H9 (cell line): ENCODE measurements around the gene MT4. TPM values are rescaled to one million over a fixed set of nuclear protein-coding genes. Genes with fewer than 3 reads are reported as not detected.

ENCODE experiments used
- DNase-seq: peaks from one replicate; pipeline ENCODE4 v3.0.0-alpha.2; 2017
- H2AFZ ChIP-seq: one replicate; pipeline ENCODE4 v1.6.1; 2013; ENCODE audit warnings: mild to moderate bottlenecking, low read length, control low read depth, moderate library complexity
- H2AK5ac ChIP-seq: 2 replicates; pipeline ENCODE4 v1.6.1; 2013; ENCODE audit warnings: low read length, control low read depth, mixed read lengths; ENCODE audit not compliant: insufficient read length
- H2BK120ac ChIP-seq: one replicate; pipeline ENCODE4 v1.6.1; 2013; ENCODE audit warnings: low read depth, mild to moderate bottlenecking, low read length, control low read depth, inconsistent platforms; ENCODE audit not compliant: poor library complexity, severe bottlenecking
- H2BK12ac ChIP-seq: 2 replicates; pipeline ENCODE4 v1.6.1; 2013; ENCODE audit warnings: low read length, control low read depth, mixed read lengths, low read depth; ENCODE audit not compliant: insufficient read length
- H2BK15ac ChIP-seq: 2 replicates; pipeline ENCODE4 v1.6.1; 2013; ENCODE audit warnings: low read depth, low read length, control low read depth
- H2BK20ac ChIP-seq: one replicate; pipeline ENCODE4 v1.6.1; 2013; ENCODE audit warnings: low read depth, mild to moderate bottlenecking, low read length, control low read depth, inconsistent platforms; ENCODE audit not compliant: poor library complexity, severe bottlenecking
- H2BK5ac ChIP-seq: 2 replicates; pipeline ENCODE4 v1.6.1; 2013; ENCODE audit warnings: low read length, control low read depth, mixed read lengths; ENCODE audit not compliant: insufficient read length
- H3K14ac ChIP-seq: 2 replicates; pipeline ENCODE4 v1.6.1; 2013; ENCODE audit warnings: low read length, control low read depth; ENCODE audit not compliant: insufficient read depth
- H3K18ac ChIP-seq: 2 replicates; pipeline ENCODE4 v1.6.1; 2013; ENCODE audit warnings: low read depth, mild to moderate bottlenecking, mixed read lengths, low read length, control low read depth; ENCODE audit not compliant: insufficient read length
- H3K23ac ChIP-seq: 2 replicates; pipeline ENCODE4 v1.6.1; 2013; ENCODE audit warnings: low read length, control low read depth, mixed read lengths, low read depth; ENCODE audit not compliant: insufficient read length
- H3K23me2 ChIP-seq: 2 replicates; pipeline ENCODE4 v1.6.1; 2013; ENCODE audit warnings: low read depth, mild to moderate bottlenecking, mixed read lengths, low read length, control low read depth; ENCODE audit not compliant: insufficient read length, poor library complexity, severe bottlenecking
- H3K27ac ChIP-seq: 2 replicates; pipeline ENCODE4 v1.5.1; 2013; ENCODE audit warnings: low read length, control low read depth, mixed read lengths, low read depth; ENCODE audit not compliant: insufficient read length
- H3K27me3 ChIP-seq: 2 replicates; pipeline ENCODE4 v1.6.1; 2013; ENCODE audit warnings: low read length, control low read depth, inconsistent platforms; ENCODE audit not compliant: insufficient read depth
- H3K4ac ChIP-seq: 2 replicates; pipeline ENCODE4 v1.6.1; 2013; ENCODE audit warnings: low read depth, mild to moderate bottlenecking, control low read depth, inconsistent platforms, low read length, moderate library complexity
- H3K4me1 ChIP-seq: 2 replicates; pipeline ENCODE4 v1.6.1; 2013; ENCODE audit warnings: low read length, control low read depth, inconsistent platforms; ENCODE audit not compliant: insufficient read depth
- H3K4me2 ChIP-seq: 2 replicates; pipeline ENCODE4 v1.6.1; 2013; ENCODE audit warnings: low read length, control low read depth, mixed read lengths; ENCODE audit not compliant: insufficient read length, insufficient read depth
- H3K56ac ChIP-seq: 2 replicates; pipeline ENCODE4 v1.6.1; 2013; ENCODE audit warnings: low read depth, mild to moderate bottlenecking, mixed read lengths, low read length, control low read depth; ENCODE audit not compliant: insufficient read length
- H3K79me1 ChIP-seq: 2 replicates; pipeline ENCODE4 v1.6.1; 2013; ENCODE audit warnings: low read depth, mild to moderate bottlenecking, moderate library complexity, low read length, control low read depth, inconsistent platforms; ENCODE audit not compliant: insufficient read depth, poor library complexity, severe bottlenecking
- H3K79me2 ChIP-seq: 2 replicates; pipeline ENCODE4 v1.6.1; 2013; ENCODE audit warnings: low read length, control low read depth, inconsistent platforms; ENCODE audit not compliant: insufficient read depth
- H3K9ac ChIP-seq: 2 replicates; pipeline ENCODE4 v1.6.1; 2013; ENCODE audit warnings: low read length, control low read depth, mixed read lengths; ENCODE audit not compliant: insufficient read length; ENCODE audit errors: extremely low read depth
- H3K9me3 ChIP-seq: one replicate; pipeline ENCODE4 v1.6.1; 2013; ENCODE audit warnings: low read depth, low read length, inconsistent platforms; ENCODE audit not compliant: control insufficient read depth
- H3T11ph ChIP-seq: one replicate; pipeline ENCODE4 v1.6.1; 2013; ENCODE audit warnings: mild to moderate bottlenecking, low read length, control low read depth, inconsistent platforms
- H4K20me1 ChIP-seq: one replicate; pipeline ENCODE4 v1.6.1; 2013; ENCODE audit not compliant: control insufficient read depth, insufficient read length, insufficient read depth
- H4K5ac ChIP-seq: 2 replicates; pipeline ENCODE4 v1.6.1; 2013; ENCODE audit warnings: low read depth, mild to moderate bottlenecking, mixed read lengths, low read length, control low read depth; ENCODE audit not compliant: insufficient read length
- H4K8ac ChIP-seq: replicated peaks from 2 replicates; pipeline ENCODE4 v1.6.1; 2013; ENCODE audit warnings: low read length, control low read depth, mixed read lengths, low read depth; ENCODE audit not compliant: insufficient read length
- H4K91ac ChIP-seq: 2 replicates; pipeline ENCODE4 v1.6.1; 2013; ENCODE audit warnings: low read depth, mild to moderate bottlenecking, moderate library complexity, mixed read lengths, low read length, control low read depth; ENCODE audit not compliant: insufficient read length
- H3K27ac Mint-ChIP-seq, 3 experiments: 2 replicates in 2 of 3; 3 replicates in 1 of 3; pipeline ENCODE4 v1.8.0; 2020 to 2021; ENCODE audit warnings: mixed read lengths in 3 of 3, mild to moderate bottlenecking in 1 of 3, moderate library complexity in 1 of 3
- H3K27me3 Mint-ChIP-seq: 2 replicates; pipeline ENCODE4 v1.8.0; 2021; ENCODE audit warnings: low read depth, mild to moderate bottlenecking, moderate library complexity, mixed read lengths
- H3K36me3 Mint-ChIP-seq, 3 experiments: 2 replicates in 2 of 3; 3 replicates in 1 of 3; pipeline ENCODE4 v1.8.0; 2020 to 2021; ENCODE audit warnings: low read depth in 3 of 3, mixed read lengths in 3 of 3; ENCODE audit not compliant: insufficient read depth in 1 of 3
- H3K4me1 Mint-ChIP-seq, 2 experiments: 2 replicates each; pipeline ENCODE4 v1.8.0; 2020; ENCODE audit warnings: mixed read lengths in 2 of 2
- H3K4me3 Mint-ChIP-seq, 2 experiments: 2 replicates in 1 of 2; 3 replicates in 1 of 2; pipeline ENCODE4 v1.8.0; 2020 to 2021; ENCODE audit warnings: mild to moderate bottlenecking in 2 of 2, mixed read lengths in 2 of 2, moderate library complexity in 1 of 2
- H3K9me3 Mint-ChIP-seq, 2 experiments: 2 replicates in 1 of 2; 3 replicates in 1 of 2; pipeline ENCODE4 v1.8.0; 2020; ENCODE audit warnings: mild to moderate bottlenecking in 2 of 2, mixed read lengths in 2 of 2, moderate library complexity in 1 of 2
- WGBS: extraction: QIAGEN DNeasy Blood & Tissue Kit; methylation state at CpG from one replicate; pipeline ENCODE4 v1.1.7; 2013; ENCODE audit warnings: missing lambda C conversion rate, low lambda C conversion rate, mixed read lengths; ENCODE audit not compliant: insufficient read length; ENCODE audit errors: extremely low coverage; 5-methylcytosine and 5-hydroxymethylcytosine counted together
- total RNA-seq: library from RNA; stranded (reverse); gene quantifications from 2 replicates; pipeline ENCODE4 v1.2.1, GENCODE V29; 2021
- TF ChIP-seq, protein P1 (sequence below): fragments of 200-600 bp; sonication (generic); conservative IDR thresholded peaks from 3 replicates; pipeline ENCODE4 v1.8.0; 2021; ENCODE audit warnings: antibody characterized with exemption, mild to moderate bottlenecking

Gene MT4
- total RNA-seq, 1 experiment from 2014 or later, result not detected

DNA sequence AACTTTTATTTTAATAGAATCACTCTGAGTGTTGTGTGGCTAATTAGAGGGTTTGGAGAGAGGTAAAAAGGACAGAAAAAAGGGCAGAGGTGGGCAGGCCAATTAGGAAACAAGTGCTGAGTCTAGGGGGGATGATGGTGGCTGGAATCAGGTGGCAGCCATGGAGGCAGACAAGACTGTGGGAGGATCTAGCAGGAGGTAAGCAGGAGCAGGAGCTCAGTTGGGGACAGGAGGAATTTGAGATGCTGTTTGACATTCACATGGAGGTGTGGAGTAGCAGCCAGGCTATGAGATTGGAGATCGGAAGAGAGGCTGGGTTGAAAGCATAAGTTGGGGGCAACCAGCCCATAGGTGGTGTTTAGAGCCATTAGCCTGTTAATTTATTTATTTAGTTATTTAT is 3.7 kb upstream of the MT4 start:
- no peak overlapping the region for H2BK15ac ChIP-seq
- no peak overlapping the region for H3K14ac ChIP-seq
- no peak overlapping the region for H3K56ac ChIP-seq
- no peaks in the 10 kb centered on the region for H3K27me3 ChIP-seq
- Mint-ChIP-seq H3K27ac (no peak overlapping the region), H3K27me3 (peaks cover 29% of the 10 kb centered on the region), H3K4me3 (no peak overlapping the region), H3K4me1 (peaks cover 0 to 3% of the 10 kb centered on the region in 2 experiments; a peak in 2 of 4 replicates), H3K9me3 (no peaks in the 10 kb centered on the region), H3K36me3 (no peaks in the 10 kb centered on the region)
- no peak overlapping the region for H3K9ac ChIP-seq
- no peaks in the 10 kb centered on the region for H3K9me3 ChIP-seq
- H2BK120ac ChIP-seq, result no peak overlapping the region
- H3K79me1 ChIP-seq, result no peaks in the 10 kb centered on the region
- H3K4ac ChIP-seq, result no peak overlapping the region
- H2BK12ac ChIP-seq, result no peak overlapping the region
- H3K27ac ChIP-seq, result no peak overlapping the region
- H3K23me2 ChIP-seq, result no peaks in the 10 kb centered on the region
- H3K4me2 ChIP-seq, result no peak overlapping the region
- no peaks in the 10 kb centered on the region for H3K79me2 ChIP-seq
- no peak for DNase-seq
- no peak overlapping the region for H2AFZ ChIP-seq
- no peaks in the 10 kb centered on the region for H4K20me1 ChIP-seq
- H2BK20ac ChIP-seq, result no peak overlapping the region
- H2AK5ac ChIP-seq, result no peak overlapping the region
- H3K4me1 ChIP-seq, result no peaks in the 10 kb centered on the region
- H4K8ac ChIP-seq, result no peak overlapping the region
- H4K91ac ChIP-seq, result no peak overlapping the region
- no peak overlapping the region for H3T11ph ChIP-seq
- TF ChIP-seq, protein P1, sequence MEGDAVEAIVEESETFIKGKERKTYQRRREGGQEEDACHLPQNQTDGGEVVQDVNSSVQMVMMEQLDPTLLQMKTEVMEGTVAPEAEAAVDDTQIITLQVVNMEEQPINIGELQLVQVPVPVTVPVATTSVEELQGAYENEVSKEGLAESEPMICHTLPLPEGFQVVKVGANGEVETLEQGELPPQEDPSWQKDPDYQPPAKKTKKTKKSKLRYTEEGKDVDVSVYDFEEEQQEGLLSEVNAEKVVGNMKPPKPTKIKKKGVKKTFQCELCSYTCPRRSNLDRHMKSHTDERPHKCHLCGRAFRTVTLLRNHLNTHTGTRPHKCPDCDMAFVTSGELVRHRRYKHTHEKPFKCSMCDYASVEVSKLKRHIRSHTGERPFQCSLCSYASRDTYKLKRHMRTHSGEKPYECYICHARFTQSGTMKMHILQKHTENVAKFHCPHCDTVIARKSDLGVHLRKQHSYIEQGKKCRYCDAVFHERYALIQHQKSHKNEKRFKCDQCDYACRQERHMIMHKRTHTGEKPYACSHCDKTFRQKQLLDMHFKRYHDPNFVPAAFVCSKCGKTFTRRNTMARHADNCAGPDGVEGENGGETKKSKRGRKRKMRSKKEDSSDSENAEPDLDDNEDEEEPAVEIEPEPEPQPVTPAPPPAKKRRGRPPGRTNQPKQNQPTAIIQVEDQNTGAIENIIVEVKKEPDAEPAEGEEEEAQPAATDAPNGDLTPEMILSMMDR, result no peak
- no peak overlapping the region for H2BK5ac ChIP-seq
- no peak overlapping the region for H4K5ac ChIP-seq
- no peak overlapping the region for H3K18ac ChIP-seq
- no CpG with 5 or more reads among the region's 1 CpG for WGBS
- H3K23ac ChIP-seq, result no peak overlapping the region
